CD14-positive monocyte (primary cell): Measurements from ENCODE around the gene TANGO6. TPM values are rescaled to one million over a fixed set of nuclear protein-coding genes. Genes with fewer than 3 reads are reported as not detected.

ENCODE experiments used
- DNase-seq, 3 donors: peaks; one replicate each; pipeline ENCODE4 v3.0.0-alpha.2; 2011 to 2022
- H2AFZ ChIP-seq: 2 replicates; pipeline ENCODE4 v1.6.0; 2012; ENCODE audit warnings: mild to moderate bottlenecking, low read depth, low read length, inconsistent platforms; ENCODE audit not compliant: insufficient read depth, poor library complexity, severe bottlenecking
- H3K27ac ChIP-seq, 2 donors: 1 replicate in 1 of 2; 2 replicates in 1 of 2; pipeline ENCODE4 v1.5.1; 2012 to 2013; ENCODE audit warnings: low read length in 2 of 2, control low read depth in 1 of 2, inconsistent platforms in 1 of 2, low read depth in 1 of 2, mild to moderate bottlenecking in 1 of 2
- H3K27me3 ChIP-seq, 2 donors: one replicate each; pipeline versions ENCODE4 v1.6.0 to v1.6.1; 2011 to 2013; ENCODE audit warnings: low read length in 2 of 2; ENCODE audit not compliant: control insufficient read depth in 2 of 2, insufficient read depth in 2 of 2
- H3K36me3 ChIP-seq, 2 donors: replicated peaks in 1 of 2; 1 replicate in 1 of 2; 2 replicates in 1 of 2; pipeline versions ENCODE4 v1.5.1 to v1.6.1; 2012 to 2013; ENCODE audit warnings: low read length in 2 of 2, control low read depth in 1 of 2, inconsistent platforms in 1 of 2, mild to moderate bottlenecking in 1 of 2; ENCODE audit not compliant: insufficient read depth in 2 of 2, control insufficient read depth in 1 of 2
- H3K4me1 ChIP-seq, 2 donors: 1 replicate in 1 of 2; 2 replicates in 1 of 2; pipeline versions ENCODE4 v1.5.1 to v1.6.1; 2012 to 2013; ENCODE audit warnings: low read length in 2 of 2, control low read depth in 1 of 2, inconsistent platforms in 1 of 2, mild to moderate bottlenecking in 1 of 2, moderate library complexity in 1 of 2; ENCODE audit not compliant: insufficient read depth in 2 of 2, control insufficient read depth in 1 of 2
- H3K4me2 ChIP-seq: replicated peaks from 2 replicates; pipeline ENCODE3; 2012; ENCODE audit warnings: low read length, moderate library complexity, mild to moderate bottlenecking; ENCODE audit not compliant: poor library complexity, severe bottlenecking; ENCODE audit errors: extremely low read depth
- H3K4me3 ChIP-seq, 3 experiments: fragments of 200-600 bp in 1 of 3; sonication (generic) in 1 of 3; replicated peaks in 1 of 3; 1 replicate in 2 of 3; 2 replicates in 1 of 3; pipeline ENCODE4 v1.5.1; 2011 to 2013; ENCODE audit warnings: low read length in 3 of 3, mild to moderate bottlenecking in 3 of 3, control low read depth in 2 of 3, low read depth in 2 of 3, inconsistent platforms in 1 of 3, moderate library complexity in 1 of 3
- H3K79me2 ChIP-seq: 2 replicates; pipeline ENCODE4 v1.6.0; 2012; ENCODE audit warnings: mild to moderate bottlenecking, control low read depth, inconsistent platforms, low read length, moderate library complexity; ENCODE audit not compliant: insufficient read depth
- H3K9ac ChIP-seq: 2 replicates; pipeline ENCODE4 v1.6.0; 2017; ENCODE audit warnings: low read length, mild to moderate bottlenecking; ENCODE audit not compliant: insufficient read depth, poor library complexity, severe bottlenecking
- H3K9me3 ChIP-seq, 2 donors: replicated peaks in 1 of 2; 1 replicate in 1 of 2; 2 replicates in 1 of 2; pipeline versions ENCODE4 v1.5.1 to v1.6.1; 2012 to 2013; ENCODE audit warnings: low read length in 2 of 2, control low read depth in 1 of 2; ENCODE audit not compliant: control insufficient read depth in 1 of 2, insufficient read depth in 1 of 2
- H4K20me1 ChIP-seq: 2 replicates; pipeline ENCODE4 v1.6.0; 2012; ENCODE audit warnings: mild to moderate bottlenecking, low read length, control low read depth, moderate library complexity; ENCODE audit not compliant: insufficient read depth
- H3K27ac Mint-ChIP-seq, 7 donors: one replicate each; pipeline ENCODE4 v1.8.0; 2020; ENCODE audit warnings: mild to moderate bottlenecking in 7 of 7, mixed read lengths in 7 of 7, moderate library complexity in 6 of 7, inconsistent platforms in 2 of 7
- H3K27me3 Mint-ChIP-seq, 3 donors: one replicate each; pipeline ENCODE4 v1.8.0; 2021 to 2022; ENCODE audit warnings: low read depth in 3 of 3, mild to moderate bottlenecking in 3 of 3, mixed read lengths in 3 of 3, moderate library complexity in 3 of 3, inconsistent platforms in 1 of 3
- H3K36me3 Mint-ChIP-seq, 2 donors: one replicate each; pipeline ENCODE4 v1.8.0; 2020; ENCODE audit warnings: mixed read lengths in 2 of 2, inconsistent platforms in 1 of 2, mild to moderate bottlenecking in 1 of 2
- H3K4me1 Mint-ChIP-seq: one replicate; pipeline ENCODE4 v1.8.0; 2020; ENCODE audit warnings: mild to moderate bottlenecking, mixed read lengths
- H3K4me3 Mint-ChIP-seq, 2 donors: one replicate each; pipeline ENCODE4 v1.8.0; 2020; ENCODE audit warnings: mild to moderate bottlenecking in 2 of 2, mixed read lengths in 2 of 2, moderate library complexity in 1 of 2
- H3K9me3 Mint-ChIP-seq, 7 donors: one replicate each; pipeline ENCODE4 v1.8.0; 2020 to 2022; ENCODE audit warnings: mixed read lengths in 7 of 7, mild to moderate bottlenecking in 6 of 7, moderate library complexity in 6 of 7, inconsistent platforms in 2 of 7
- WGBS: methylation state at CpG from one replicate; pipeline ENCODE4 v1.1.5; 2013; ENCODE audit warnings: missing lambda C conversion rate; ENCODE audit not compliant: insufficient coverage; 5-methylcytosine and 5-hydroxymethylcytosine counted together
- intact Hi-C, 2 donors: fragments of 100-400 bp; cut with micrococcal nuclease; formaldehyde crosslinking; loops; one replicate each; pipeline versions ENCODE4 v1.15.0 to v1.15.1; 2023
- polyA plus RNA-seq, 3 donors: library from polyadenylated mRNA; depleted of rRNA in 1 of 3; unstranded in 2 of 3; stranded (reverse) in 1 of 3; fragments of 300-500 nt in 2 of 3; fragments of >200 nt in 1 of 3; fragmentation: Illumina TruSeq in 2 of 3; gene quantifications; 1 replicate in 2 of 3; 2 replicates in 1 of 3; pipeline ENCODE4 v1.2.3, GENCODE V29; 2012 to 2021
- TF ChIP-seq, protein P1 (sequence below): fragments of 200-600 bp; IDR thresholded peaks from one replicate; pipeline ENCODE4 v1.8.0; 2022; ENCODE audit warnings: antibody characterized with exemption, mild to moderate bottlenecking

Gene TANGO6
- polyA plus RNA-seq, 3 donors: 6.5 to 8.1 (median 7.3) TPM

- no peak overlapping the region for H3K27ac ChIP-seq
- no peaks in the 10 kb centered on the region for H3K4me1 ChIP-seq
- peaks cover 0 to 15% of the 10 kb centered on the region in 2 donors for H3K36me3 ChIP-seq
- peaks cover 11 to 16% of the 10 kb centered on the region in 2 donors for H3K9me3 ChIP-seq
- Mint-ChIP-seq H3K4me1 (no peaks in the 10 kb centered on the region), H3K9me3 (peaks cover 16 to 30% (median 21%) of the 10 kb centered on the region in 7 donors), H3K4me3 (no peak overlapping the region), H3K36me3 (peaks cover 25 to 40% of the 10 kb centered on the region in 2 donors), H3K27me3 (peaks cover 0 to 3% (median 0%) of the 10 kb centered on the region in 3 donors), H3K27ac (no peak overlapping the region)
- H3K4me3 ChIP-seq: no peak overlapping the region
- no peak overlapping the region for H2AFZ ChIP-seq
- intact Hi-C loops: no loop called here
- DNase-seq: no peak
- H3K27me3 ChIP-seq: no peaks in the 10 kb centered on the region
- H3K9ac ChIP-seq: no peak overlapping the region
- TF ChIP-seq, protein P1, sequence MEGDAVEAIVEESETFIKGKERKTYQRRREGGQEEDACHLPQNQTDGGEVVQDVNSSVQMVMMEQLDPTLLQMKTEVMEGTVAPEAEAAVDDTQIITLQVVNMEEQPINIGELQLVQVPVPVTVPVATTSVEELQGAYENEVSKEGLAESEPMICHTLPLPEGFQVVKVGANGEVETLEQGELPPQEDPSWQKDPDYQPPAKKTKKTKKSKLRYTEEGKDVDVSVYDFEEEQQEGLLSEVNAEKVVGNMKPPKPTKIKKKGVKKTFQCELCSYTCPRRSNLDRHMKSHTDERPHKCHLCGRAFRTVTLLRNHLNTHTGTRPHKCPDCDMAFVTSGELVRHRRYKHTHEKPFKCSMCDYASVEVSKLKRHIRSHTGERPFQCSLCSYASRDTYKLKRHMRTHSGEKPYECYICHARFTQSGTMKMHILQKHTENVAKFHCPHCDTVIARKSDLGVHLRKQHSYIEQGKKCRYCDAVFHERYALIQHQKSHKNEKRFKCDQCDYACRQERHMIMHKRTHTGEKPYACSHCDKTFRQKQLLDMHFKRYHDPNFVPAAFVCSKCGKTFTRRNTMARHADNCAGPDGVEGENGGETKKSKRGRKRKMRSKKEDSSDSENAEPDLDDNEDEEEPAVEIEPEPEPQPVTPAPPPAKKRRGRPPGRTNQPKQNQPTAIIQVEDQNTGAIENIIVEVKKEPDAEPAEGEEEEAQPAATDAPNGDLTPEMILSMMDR: no peak
- no peaks in the 10 kb centered on the region for H3K79me2 ChIP-seq
- no CpG with 5 or more reads among the region's 1 CpG for WGBS
- no peak overlapping the region for H3K4me2 ChIP-seq
- H4K20me1 ChIP-seq: no peaks in the 10 kb centered on the region
These were observed 160.2 kb downstream of the TANGO6 start for GRCh38 chr16:69003500-69003899.

- H3K4me1 Mint-ChIP-seq: no peaks in the 10 kb centered on the region
- TF ChIP-seq, protein P1: no peak
- Histone ChIP-seq H3K27ac (no peak overlapping the region), H3K4me2 (no peak overlapping the region), H3K36me3 (peaks cover 0 to 15% of the 10 kb centered on the region in 2 donors), H3K4me3 (no peak overlapping the region), H3K79me2 (no peaks in the 10 kb centered on the region), H4K20me1 (no peaks in the 10 kb centered on the region), H3K4me1 (no peaks in the 10 kb centered on the region), H2AFZ (no peak overlapping the region), H3K9me3 (peaks cover 11 to 16% of the 10 kb centered on the region in 2 donors), H3K27me3 (no peaks in the 10 kb centered on the region), H3K9ac (no peak overlapping the region)
- no peak overlapping the region for H3K4me3 Mint-ChIP-seq
- intact Hi-C loops: no loop called here
- no peak for DNase-seq
- WGBS: 100% methylated on average over 1 of the region's 5 CpGs
- peaks cover 26 to 44% of the 10 kb centered on the region in 2 donors for H3K36me3 Mint-ChIP-seq
- peaks cover 16 to 32% (median 20%) of the 10 kb centered on the region in 7 donors for H3K9me3 Mint-ChIP-seq
- no peaks in the 10 kb centered on the region for H3K27me3 Mint-ChIP-seq
- no peak overlapping the region for H3K27ac Mint-ChIP-seq
These were observed 162.5 kb downstream of the TANGO6 start for GRCh38 chr16:69005641-69006355.
